GM19043 (cell line): ENCODE measurements around the gene TAPT1.

Experiments
- ATAC-seq: cut with Tn5 transposase; IDR thresholded peaks from one replicate; pipeline ENCODE4 v1.9.1; 2021; ENCODE audit warnings: low read depth; ENCODE audit not compliant: unreplicated experiment

TAPT1 gene

GRCh38 chr4:16140231-16140878 is 85.9 kb downstream of the TAPT1 start:
- ATAC-seq = no peak

- ATAC-seq = no peak
Observed at GRCh38 chr4:16139066-16139945, 87.0 kb downstream of the TAPT1 start.

DNA sequence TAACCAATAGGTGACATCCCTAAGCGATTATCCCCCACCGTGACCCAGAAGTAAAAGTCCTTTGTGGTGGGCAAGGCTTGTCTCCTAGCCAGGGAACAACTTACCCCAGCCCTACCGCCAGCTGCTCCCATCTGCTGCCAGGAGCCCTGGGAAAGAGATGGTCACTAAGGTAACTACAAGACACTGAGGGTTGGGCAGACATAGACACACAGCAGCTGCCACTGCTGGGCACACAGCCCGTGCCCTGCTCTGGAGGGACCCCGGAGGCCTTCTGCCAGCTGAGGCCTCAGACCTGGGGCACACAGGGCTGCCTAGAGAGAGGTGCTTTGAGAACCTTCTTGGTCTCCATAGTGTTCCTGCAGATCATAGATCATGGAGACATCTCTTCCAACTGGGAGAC is 89.4 kb downstream of the TAPT1 start:
- ATAC-seq = no peak

DNA sequence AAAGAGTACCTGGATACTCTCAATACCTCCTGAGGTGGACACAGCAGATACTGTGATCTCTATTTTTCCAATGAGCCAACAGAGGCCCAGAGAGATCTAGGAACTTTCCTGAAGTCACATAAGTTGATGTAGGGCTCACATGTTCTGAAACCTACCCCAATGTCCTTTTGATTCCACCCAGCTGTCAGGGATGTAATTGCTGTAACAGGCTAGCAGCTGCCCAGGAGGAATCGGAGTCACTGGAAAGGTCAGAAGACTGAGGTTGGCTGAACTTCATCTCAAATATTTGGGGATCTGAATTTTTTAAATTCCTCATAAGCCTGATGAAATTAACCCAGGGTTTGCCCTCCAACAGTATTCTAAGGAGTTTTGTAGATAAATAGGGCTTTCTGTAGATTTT is 90.0 kb downstream of the TAPT1 start:
- no peak for ATAC-seq

GRCh38 chr4:16133406-16133805 is 92.9 kb downstream of the TAPT1 start:
- no peak for ATAC-seq

DNA sequence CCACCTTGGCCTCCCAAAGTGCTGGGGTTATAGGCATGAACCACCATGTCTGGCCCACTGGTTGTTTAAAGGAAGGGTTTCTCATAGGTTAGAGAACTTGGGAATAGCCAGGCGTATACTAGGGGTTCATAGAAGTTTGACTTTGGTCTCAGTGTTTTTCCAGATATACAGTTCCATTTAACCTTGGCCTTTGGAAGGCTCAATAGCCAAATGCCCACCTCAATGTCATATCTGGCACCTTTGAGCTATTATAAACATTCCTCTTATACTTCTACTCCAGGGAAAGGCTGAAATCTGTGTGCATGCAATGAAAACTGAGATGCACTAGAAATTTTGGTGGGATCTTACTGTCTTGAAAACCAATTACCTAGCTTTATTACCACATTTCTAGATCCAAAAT is 95.0 kb downstream of the TAPT1 start:
- no peak for ATAC-seq

- no peak for ATAC-seq
Observed at GRCh38 chr4:16129336-16129735, 96.9 kb downstream of the TAPT1 start.

DNA sequence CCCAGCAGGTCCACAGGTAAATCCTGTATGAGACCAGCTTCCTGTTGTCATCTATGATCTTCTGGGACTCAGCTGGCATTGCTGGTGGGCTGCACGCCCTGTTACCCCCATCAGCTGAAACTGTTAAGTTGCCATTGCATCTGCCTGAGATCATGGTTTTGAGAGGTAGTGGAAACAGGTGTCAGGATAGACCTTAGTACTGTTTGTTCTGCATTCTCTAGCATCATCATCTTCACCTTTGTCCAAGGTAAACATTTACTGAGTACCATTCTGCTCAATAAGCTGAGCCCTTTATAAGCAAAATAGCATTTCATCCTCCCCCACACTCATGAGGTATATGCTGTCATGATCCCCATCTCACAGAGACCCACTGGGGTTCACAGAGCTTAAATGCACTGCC is 99.6 kb downstream of the TAPT1 start:
- ATAC-seq = no peak

DNA sequence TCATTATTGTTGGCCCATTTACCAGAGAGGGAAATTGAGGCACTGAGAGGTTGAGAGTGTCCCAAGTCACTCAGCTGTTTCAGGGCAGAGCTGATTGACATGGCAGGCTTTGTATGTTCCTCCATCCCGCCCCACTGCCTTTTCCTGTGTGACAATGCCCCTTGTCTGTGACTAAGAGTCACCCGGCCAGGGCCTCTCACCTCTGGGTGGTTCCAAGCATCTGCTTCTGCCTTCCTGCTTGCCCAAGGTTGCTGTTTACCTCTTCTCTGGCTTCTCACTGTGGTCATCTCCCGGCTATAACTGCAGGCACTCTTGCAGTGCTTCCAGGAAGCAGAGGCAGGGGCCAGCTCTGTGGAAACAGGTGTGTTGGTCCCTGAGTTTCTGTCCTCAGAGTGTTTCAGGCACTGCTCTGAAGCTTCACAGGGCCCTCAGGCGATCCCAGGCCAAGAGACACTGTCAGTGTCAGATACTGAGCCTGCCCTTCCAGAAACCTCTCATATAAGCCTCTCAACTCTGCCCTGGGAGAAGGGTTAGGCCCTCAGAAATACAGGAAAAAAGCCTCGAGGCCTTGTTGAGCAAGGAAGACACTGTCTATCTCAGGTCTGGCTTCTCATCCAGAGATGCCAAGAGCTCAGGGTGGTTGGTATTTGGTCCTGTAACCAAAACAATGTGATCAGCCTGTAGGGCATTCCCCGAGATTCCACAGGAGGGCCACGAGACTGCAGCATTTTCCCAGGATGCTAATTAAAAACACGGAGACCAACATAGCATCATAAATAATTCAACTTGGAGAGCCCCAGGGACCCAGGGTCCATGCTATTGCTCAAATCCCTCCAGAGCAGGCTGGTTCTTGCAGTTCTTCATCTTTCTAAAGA is 100.5 kb downstream of the TAPT1 start:
- no peak for ATAC-seq

GRCh38 chr4:16124232-16124631 is 102.0 kb downstream of the TAPT1 start:
- no peak for ATAC-seq

- ATAC-seq = no peak
Observed at GRCh38 chr4:16123356-16124084, 102.8 kb downstream of the TAPT1 start.

GRCh38 chr4:16122784-16123183 is 103.5 kb downstream of the TAPT1 start:
- ATAC-seq = no peak

DNA sequence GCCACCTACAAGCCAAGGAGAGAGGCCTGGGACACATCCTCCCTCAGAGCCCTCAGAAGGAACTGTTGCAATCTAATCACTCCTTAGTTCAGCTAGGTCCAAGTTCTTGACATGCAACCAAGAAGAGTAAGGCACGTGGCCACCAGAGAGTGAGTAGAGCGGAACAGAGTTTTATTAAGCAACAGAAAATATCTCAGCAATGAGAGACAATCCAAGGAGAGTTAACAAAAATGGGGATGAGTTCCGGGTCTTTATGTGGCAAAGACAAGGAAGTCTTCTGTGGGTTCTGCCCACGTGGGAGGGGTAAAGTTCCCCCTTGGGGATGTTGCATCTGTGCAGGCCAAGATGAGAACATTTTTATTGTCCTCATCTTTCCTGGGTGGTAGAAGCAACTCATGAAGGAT is 104.0 kb downstream of the TAPT1 start:
- ATAC-seq = no peak

GRCh38 chr4:16120720-16121119 is 105.6 kb downstream of the TAPT1 start:
- ATAC-seq = no peak

DNA sequence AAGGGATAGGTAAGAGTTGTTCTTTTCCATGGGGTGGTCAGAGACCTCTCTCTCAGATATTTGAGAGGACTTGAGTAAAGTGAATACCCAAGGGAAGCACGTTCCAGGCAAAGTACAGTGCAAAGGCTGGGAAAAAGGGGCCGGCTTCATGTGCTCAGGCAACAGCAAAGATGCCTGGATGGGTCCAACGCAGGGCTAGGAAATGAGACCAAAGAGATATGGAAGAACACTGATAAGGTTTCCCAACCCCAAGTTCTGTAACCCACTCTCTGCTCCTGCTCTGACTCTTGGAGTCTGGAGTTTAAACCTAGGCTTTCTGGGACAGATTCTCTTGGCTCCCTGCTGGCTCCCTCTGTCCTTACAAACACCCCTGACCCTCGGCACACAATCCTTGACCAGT is 106.3 kb downstream of the TAPT1 start:
- ATAC-seq = no peak

GRCh38 chr4:16118090-16118489 is 108.2 kb downstream of the TAPT1 start:
- no peak for ATAC-seq

GRCh38 chr4:16117164-16117563 is 109.1 kb downstream of the TAPT1 start:
- ATAC-seq = no peak

DNA sequence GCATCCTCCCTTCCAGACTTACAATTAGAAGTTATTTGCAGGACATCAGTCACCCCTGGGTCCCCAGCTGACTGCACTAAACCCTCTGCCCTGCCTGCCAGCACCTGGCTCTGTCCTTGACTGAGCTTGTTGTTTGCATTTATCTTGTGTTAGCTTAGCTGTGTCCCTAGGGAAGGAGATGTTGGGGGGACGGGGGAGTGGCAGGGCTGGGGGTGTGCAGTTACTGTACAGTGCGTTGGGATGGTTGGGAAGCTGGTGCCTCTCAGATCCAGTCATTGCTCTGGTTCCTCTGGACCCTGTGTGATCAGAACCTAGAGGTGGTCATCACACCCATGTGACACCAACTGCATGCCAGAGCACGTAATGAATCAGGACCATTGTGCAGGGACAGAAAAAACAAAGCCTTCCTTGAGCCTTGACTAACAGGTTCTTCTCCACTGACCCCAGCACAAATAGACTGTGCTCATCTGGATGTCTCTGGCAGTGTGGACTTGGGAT is 109.7 kb downstream of the TAPT1 start:
- ATAC-seq = no peak

- ATAC-seq = no peak
Observed at GRCh38 chr4:16116019-16116418, 110.3 kb downstream of the TAPT1 start.

DNA sequence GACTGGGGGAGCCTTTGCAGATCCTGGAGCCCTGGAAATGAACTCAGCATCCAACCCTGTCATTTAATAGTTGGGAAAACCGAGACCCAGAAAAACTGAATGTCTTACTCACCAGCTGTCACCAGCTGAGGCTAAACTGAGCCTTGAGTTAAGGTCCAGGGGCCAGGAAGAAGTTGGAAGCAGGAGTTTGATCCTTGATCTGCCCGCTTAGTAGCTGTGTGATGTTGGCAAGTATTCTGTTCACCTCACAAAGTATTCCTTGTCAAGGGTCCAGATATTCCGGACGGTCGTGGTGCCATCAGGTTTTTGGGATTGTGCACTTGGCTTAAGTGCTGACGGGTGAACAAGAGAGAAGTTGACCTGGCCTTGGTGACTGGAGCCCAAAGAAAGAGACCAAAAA is 111.7 kb downstream of the TAPT1 start:
- ATAC-seq = no peak
